HepG2 (cell line): ENCODE results near the gene CARD19. TPM values are rescaled to one million over a fixed set of nuclear protein-coding genes. Genes with fewer than 3 reads are reported as not detected.

ENCODE experiments used
- ARID4A ChIP-seq: sonication (generic); formaldehyde crosslinking; IDR thresholded peaks from 2 replicates; pipeline ENCODE4 v1.5.0; 2020; ENCODE audit warnings: mild to moderate bottlenecking, missing genetic modification reagents, borderline replicate concordance
- ATF3 ChIP-seq: sonication (generic); formaldehyde crosslinking; IDR thresholded peaks from 2 replicates; pipeline ENCODE4 v1.4.0; 2020; ENCODE audit warnings: missing genetic modification reagents
- CCDC6 ChIP-seq: sonication (generic); formaldehyde crosslinking; IDR thresholded peaks from 2 replicates; pipeline ENCODE4 v1.8.1; 2022; ENCODE audit warnings: mild to moderate bottlenecking, missing genetic modification reagents, moderate library complexity
- CEBPB ChIP-seq: IDR thresholded peaks from 2 replicates; pipeline ENCODE4 v1.6.1; 2011; ENCODE audit warnings: low read depth, low read length, improper control_type of control experiment, borderline replicate concordance
- CENPBD1 ChIP-seq: sonication (generic); formaldehyde crosslinking; IDR thresholded peaks from 2 replicates; pipeline ENCODE4 v1.8.0; 2022; ENCODE audit warnings: missing genetic modification reagents, low read depth, mild to moderate bottlenecking, borderline replicate concordance
- FUBP1 ChIP-seq: sonication (generic); formaldehyde crosslinking; IDR thresholded peaks from 2 replicates; pipeline ENCODE4 v1.5.1; 2020; ENCODE audit warnings: missing genetic modification reagents, mild to moderate bottlenecking, borderline replicate concordance
- HIVEP1 ChIP-seq: sonication (generic); formaldehyde crosslinking; IDR thresholded peaks from 2 replicates; pipeline ENCODE4 v1.4.0; 2020; ENCODE audit warnings: mild to moderate bottlenecking, missing genetic modification reagents
- HOXA3 ChIP-seq: sonication (generic); formaldehyde crosslinking; IDR thresholded peaks from 2 replicates; pipeline ENCODE4 v1.5.0; 2020; ENCODE audit warnings: missing genetic modification reagents
- KLF12 ChIP-seq: sonication (generic); formaldehyde crosslinking; IDR thresholded peaks from 2 replicates; pipeline ENCODE4 v1.4.0; 2020; ENCODE audit warnings: missing genetic modification reagents, borderline replicate concordance
- KLF6 ChIP-seq: IDR thresholded peaks from 2 replicates; pipeline ENCODE4 v1.8.0; 2016; ENCODE audit warnings: missing biosample characterization, missing genetic modification reagents
- MAZ ChIP-seq, 2 experiments: sonication (generic) in 1 of 2; formaldehyde crosslinking in 1 of 2; IDR thresholded peaks; 2 replicates each; pipeline versions ENCODE4 v1.5.0 to v1.6.1; 2012 to 2020; ENCODE audit warnings: low read depth in 2 of 2, mild to moderate bottlenecking in 2 of 2, borderline replicate concordance in 1 of 2, improper control_type of control experiment in 1 of 2, low read length in 1 of 2, missing genetic modification reagents in 1 of 2, moderate library complexity in 1 of 2
- NR2F6 ChIP-seq, 2 experiments: IDR thresholded peaks; 2 replicates each; pipeline ENCODE4 v1.6.1; 2016; ENCODE audit warnings: antibody characterized with exemption in 1 of 2, mild to moderate bottlenecking in 1 of 2
- ONECUT2 ChIP-seq: sonication (generic); formaldehyde crosslinking; IDR thresholded peaks from 2 replicates; pipeline ENCODE4 v1.4.0; 2020; ENCODE audit warnings: missing genetic modification reagents
- RBM22 ChIP-seq: fragments of 200-400 bp; formaldehyde crosslinking; optimal IDR thresholded peaks from 2 replicates; pipeline ENCODE3; 2017; ENCODE audit warnings: mild to moderate bottlenecking, low read length, moderate library complexity
- SAFB2 ChIP-seq: sonication (generic); formaldehyde crosslinking; IDR thresholded peaks from 2 replicates; pipeline ENCODE4 v1.5.1; 2020; ENCODE audit warnings: missing genetic modification reagents, low read depth, mild to moderate bottlenecking, borderline replicate concordance
- SNRNP70 ChIP-seq: fragments of 200-400 bp; formaldehyde crosslinking; IDR thresholded peaks from 2 replicates; pipeline ENCODE4 v1.6.1; 2017; ENCODE audit warnings: mild to moderate bottlenecking, low read depth, low read length, moderate library complexity
- ZC3H13 ChIP-seq: sonication (generic); formaldehyde crosslinking; IDR thresholded peaks from 2 replicates; pipeline ENCODE4 v1.8.1; 2023; ENCODE audit warnings: mild to moderate bottlenecking, missing genetic modification reagents, moderate library complexity
- ZC3H4 ChIP-seq: sonication (generic); formaldehyde crosslinking; IDR thresholded peaks from 2 replicates; pipeline ENCODE4 v1.4.0; 2020; ENCODE audit warnings: missing genetic modification reagents, borderline replicate concordance
- ZNF451 ChIP-seq: sonication (generic); formaldehyde crosslinking; IDR thresholded peaks from 2 replicates; pipeline ENCODE4 v1.5.0; 2020; ENCODE audit warnings: mild to moderate bottlenecking, missing genetic modification reagents
- ZNF484 ChIP-seq: sonication (generic); formaldehyde crosslinking; IDR thresholded peaks from 2 replicates; pipeline ENCODE4 v1.5.1; 2020; ENCODE audit warnings: mild to moderate bottlenecking, low read depth, missing genetic modification reagents, borderline replicate concordance
- ZNF557 ChIP-seq: sonication (generic); formaldehyde crosslinking; IDR thresholded peaks from 2 replicates; pipeline ENCODE4 v1.4.0; 2020; ENCODE audit warnings: missing genetic modification reagents
- ZNF619 ChIP-seq: sonication (generic); formaldehyde crosslinking; IDR thresholded peaks from 2 replicates; pipeline ENCODE4 v1.4.0; 2020; ENCODE audit warnings: mild to moderate bottlenecking, missing genetic modification reagents
- ZNF660 ChIP-seq: sonication (generic); formaldehyde crosslinking; IDR thresholded peaks from 2 replicates; pipeline ENCODE4 v1.5.1; 2020; ENCODE audit warnings: mild to moderate bottlenecking, low read depth, missing genetic modification reagents, borderline replicate concordance
- ZNF782 ChIP-seq: sonication (generic); formaldehyde crosslinking; IDR thresholded peaks from 2 replicates; pipeline ENCODE4 v1.4.0; 2020; ENCODE audit warnings: missing genetic modification reagents, mild to moderate bottlenecking, borderline replicate concordance
- polyA plus RNA-seq, 8 experiments: library from polyadenylated mRNA; depleted of rRNA in 3 of 8; stranded (reverse) in 7 of 8; unstranded in 1 of 8; fragments of >200 nt; fragmentation: Illumina TruSeq in 4 of 8; extraction: Trizol in 4 of 8; gene quantifications; 2 replicates each; pipeline versions ENCODE4 v1.2.1 to v1.2.3, GENCODE V29; 2011 to 2016; ENCODE audit warnings: low read depth in 4 of 8, missing spikeins in 1 of 8, mixed read lengths in 1 of 8; ENCODE audit not compliant: insufficient read depth in 1 of 8
- total RNA-seq, 5 experiments: library from RNA; depleted of rRNA; stranded (reverse); fragments of >200 nt; fragmentation: Illumina TruSeq; extraction: Trizol; gene quantifications; 2 replicates each; pipeline ENCODE4 v1.2.3, GENCODE V29; 2016; ENCODE audit warnings: low read depth in 1 of 5

Gene CARD19
- total and polyA plus RNA-seq, 2 of the 13 experiments (the other 11 are each of a cell fraction or from before 2014, with no cell fraction given): 18.4 to 47.2 TPM

GRCh38 chr9:93154293-93154903 is 58.4 kb downstream of the CARD19 start (continued):
- TF ChIP-seq CCDC6: no peak
- TF ChIP-seq ARID4A (CRISPR knock-in tag): no peak
- no peak for TF ChIP-seq ZC3H13 (CRISPR knock-in tag)
- no peak for TF ChIP-seq CEBPB
- TF ChIP-seq ZNF451: no peak
- no peak for TF ChIP-seq KLF6 (CRISPR knock-in tag)
- TF ChIP-seq MAZ (IDR thresholded peaks at IDR 0.05; ENCODE audit: borderline replicate concordance, low read depth, low read length): peak; percentile 29; the same call in 1 of the 2 replicates
- TF ChIP-seq MAZ (CRISPR knock-in tag; IDR thresholded peaks at IDR 0.05; ENCODE audit: low read depth): no peak
- TF ChIP-seq ONECUT2 (CRISPR knock-in tag): no peak
- TF ChIP-seq ATF3 (CRISPR knock-in tag): no peak
- no peak for TF ChIP-seq ZNF619
- no peak for TF ChIP-seq SAFB2
- no peak for TF ChIP-seq ZNF660
- TF ChIP-seq FUBP1 (CRISPR knock-in tag): no peak
- TF ChIP-seq HOXA3 (CRISPR knock-in tag): no peak; the same call in 1 of the 2 replicates
- TF ChIP-seq ZC3H4 (CRISPR knock-in tag): no peak
- TF ChIP-seq CENPBD1: no peak
- no peak for TF ChIP-seq HIVEP1 (CRISPR knock-in tag)
- TF ChIP-seq SNRNP70: no peak
- TF ChIP-seq ZNF782 (CRISPR knock-in tag): no peak
- no peak for TF ChIP-seq NR2F6 (IDR thresholded peaks at IDR 0.05)
- TF ChIP-seq NR2F6 (CRISPR knock-in tag; IDR thresholded peaks at IDR 0.05): peak; percentile 46; the same call in 1 of the 2 replicates
- no peak for TF ChIP-seq ZNF484 (CRISPR knock-in tag)
- no peak for TF ChIP-seq KLF12 (CRISPR knock-in tag)
- TF ChIP-seq ZNF557: no peak
- no peak for TF ChIP-seq RBM22
